ENCODE data around the gene FAN1.
A peak's percentile ranks its signal among the peaks of the same experiment; 100 is the strongest.

The FAN1 gene

DNA sequence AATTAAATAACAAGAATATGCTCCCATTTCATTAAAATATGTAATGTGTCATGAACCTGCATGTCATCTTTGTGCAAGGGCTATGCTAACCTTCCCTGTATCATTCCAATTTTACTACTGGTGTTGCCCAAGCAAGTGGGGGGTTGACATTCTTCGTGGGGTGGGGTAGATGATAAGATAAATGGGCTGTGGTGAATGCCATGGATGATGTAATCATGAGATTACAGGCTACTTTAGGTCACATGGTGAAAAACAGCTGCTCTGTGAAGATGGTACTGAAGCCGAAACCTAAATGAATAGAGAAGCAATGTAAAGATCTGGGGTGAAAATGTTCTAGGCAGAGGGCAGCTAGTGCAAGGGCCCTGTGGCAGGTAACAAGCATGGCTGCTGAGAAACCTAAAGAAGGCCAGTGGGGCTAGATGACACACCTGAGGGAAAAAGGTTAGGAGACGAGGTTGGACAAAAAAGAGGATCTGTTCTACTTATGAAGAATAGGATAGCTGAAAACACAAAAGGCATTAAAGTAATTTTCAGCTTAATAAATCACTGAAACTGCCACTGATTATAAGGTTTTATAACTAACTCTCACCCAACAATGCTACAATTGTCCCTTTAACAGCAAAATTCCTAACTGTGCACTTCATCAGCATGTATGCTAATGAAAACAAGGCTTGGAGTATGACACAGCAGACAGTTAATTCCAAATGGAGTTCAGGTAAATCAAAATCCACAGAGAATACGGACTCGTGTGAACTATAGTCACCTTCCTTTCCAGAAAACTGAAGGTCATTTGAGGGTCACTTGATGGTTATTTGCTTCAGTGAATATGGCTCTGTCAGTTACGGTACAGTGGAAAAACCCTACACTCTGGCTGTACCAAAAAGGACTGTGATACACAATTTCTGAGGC lies 52.8 kb downstream of the FAN1 start:
- DNase-seq (ENCODE audit: low read depth): no peak

- no peak for DNase-seq (ENCODE audit: low read depth)
Measured at GRCh38 chr15:30958219-30958618, 54.5 kb downstream of the FAN1 start.

DNA sequence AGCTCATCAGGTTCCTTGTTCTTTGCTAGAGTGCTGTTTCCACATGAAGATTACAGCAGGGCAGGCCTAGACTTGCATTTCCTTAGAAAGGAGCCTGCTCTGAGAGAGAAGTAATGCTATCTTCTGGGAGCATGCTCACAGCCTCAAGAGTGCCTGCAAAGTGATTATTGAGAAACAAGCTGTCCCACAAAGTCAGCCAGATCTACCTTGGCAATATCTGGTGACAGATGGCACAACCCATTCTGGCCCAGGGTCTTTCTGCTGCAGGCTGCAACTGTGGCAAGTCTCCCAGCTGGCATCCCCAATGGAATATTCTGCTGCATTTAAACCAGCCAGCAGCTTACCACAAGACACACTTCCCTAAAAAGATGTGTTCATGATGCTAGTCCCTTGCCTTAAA lies 58.4 kb downstream of the FAN1 start:
- no peak for DNase-seq (ENCODE audit: low read depth)

DNA sequence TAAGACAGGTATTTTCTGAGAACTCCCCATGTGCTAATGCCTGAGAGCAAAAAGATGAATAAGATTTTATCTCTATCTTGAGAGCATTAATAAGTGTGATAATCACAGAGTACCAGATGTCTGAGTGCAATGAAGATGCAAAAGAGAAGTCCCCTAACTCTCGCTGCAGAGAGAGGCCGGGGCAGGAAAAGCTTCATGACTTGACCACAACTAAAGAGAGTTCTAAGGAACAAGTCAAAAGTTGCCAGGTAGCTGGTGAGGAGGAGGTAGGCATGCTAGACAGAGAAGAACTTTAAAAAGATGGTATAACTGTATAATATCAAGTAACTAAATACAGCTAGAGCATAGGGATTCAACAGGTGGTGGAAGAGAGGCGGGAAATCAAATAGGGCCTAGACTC lies 58.9 kb downstream of the FAN1 start:
- DNase-seq (ENCODE audit: low read depth): no peak

DNA sequence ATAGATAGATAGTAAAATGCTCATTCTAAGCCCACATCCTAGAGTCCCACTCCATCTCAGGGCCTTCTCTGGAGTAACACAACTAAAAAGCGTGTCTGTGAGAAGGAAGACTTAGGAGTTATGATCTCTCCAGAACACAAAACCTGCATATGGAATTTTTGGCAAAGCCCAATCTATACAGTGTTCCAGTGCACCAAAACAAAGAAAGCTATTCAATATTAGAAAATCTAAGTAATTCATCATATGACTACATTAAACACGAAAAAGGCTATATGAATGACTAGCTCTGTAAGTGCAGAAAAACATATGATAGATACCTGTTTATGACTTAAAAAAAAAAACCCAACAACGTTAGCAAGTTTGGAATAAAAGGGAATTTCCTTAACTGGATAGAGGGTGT lies 60.0 kb downstream of the FAN1 start:
- no peak for DNase-seq (ENCODE audit: low read depth)

GRCh38 chr15:30969724-30970123 lies 66.0 kb downstream of the FAN1 start:
- DNase-seq (ENCODE audit: low read depth): no peak

DNA sequence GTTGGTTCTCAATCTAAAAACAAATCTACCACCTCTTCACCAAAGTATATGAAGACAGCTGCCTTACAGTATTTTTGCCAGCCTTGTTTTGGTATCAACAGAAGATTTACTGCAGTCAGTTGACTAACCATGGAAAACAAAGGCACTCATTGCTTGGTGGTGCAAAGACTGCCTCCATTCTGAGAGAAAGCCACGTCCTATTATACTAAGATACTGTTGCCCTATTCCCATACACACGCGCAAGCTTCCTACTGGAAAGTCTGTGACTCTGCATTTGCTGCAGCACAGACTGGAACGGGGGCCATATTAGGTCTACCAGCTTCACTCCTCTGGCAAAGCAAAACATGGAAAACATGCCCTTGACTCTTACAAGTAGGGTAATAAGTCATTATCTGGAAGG lies 69.7 kb downstream of the FAN1 start:
- DNase-seq (ENCODE audit: low read depth): no peak

GRCh38 chr15:30974112-30974511 lies 70.4 kb downstream of the FAN1 start:
- no peak for DNase-seq (ENCODE audit: low read depth)

DNA sequence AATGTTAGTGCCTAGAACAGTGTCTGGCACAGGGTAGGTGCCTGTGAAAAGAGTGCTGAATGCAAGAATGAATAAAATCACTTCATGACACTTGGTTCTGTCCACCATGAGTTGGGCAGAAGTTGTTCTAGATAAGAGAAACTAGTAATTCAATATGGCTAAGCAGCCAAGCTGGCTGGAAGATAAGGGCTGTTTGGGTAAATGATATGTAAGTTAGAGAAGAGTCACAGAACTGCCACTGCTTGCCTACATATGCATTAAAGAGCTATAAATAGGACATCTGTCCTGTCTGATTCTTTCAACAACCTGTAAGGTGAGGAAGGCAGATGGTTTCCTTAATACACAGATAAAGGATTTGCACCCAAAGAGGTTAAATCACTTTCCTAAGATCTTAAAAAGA lies 74.6 kb downstream of the FAN1 start:
- DNase-seq (ENCODE audit: low read depth): no peak

DNA sequence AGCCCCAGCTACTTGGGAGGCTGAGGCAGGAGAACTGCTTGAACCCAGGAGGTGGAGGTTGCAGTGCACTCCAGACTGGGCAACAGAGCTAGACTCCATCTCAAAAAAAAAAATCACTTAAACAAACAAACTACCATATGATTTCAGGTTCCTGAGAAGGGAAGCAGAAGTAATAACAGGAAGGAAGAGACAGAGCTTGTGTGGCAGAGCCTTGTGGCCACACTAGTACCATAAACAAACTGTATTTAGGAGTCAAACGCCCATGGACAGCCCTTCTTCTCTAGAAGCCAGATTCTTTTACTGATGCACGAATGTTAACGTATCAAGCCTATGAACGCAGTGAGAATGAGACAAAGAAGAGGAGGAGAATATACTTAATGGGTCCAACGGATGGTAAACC lies 75.7 kb downstream of the FAN1 start:
- no peak for DNase-seq (ENCODE audit: low read depth)

DNA sequence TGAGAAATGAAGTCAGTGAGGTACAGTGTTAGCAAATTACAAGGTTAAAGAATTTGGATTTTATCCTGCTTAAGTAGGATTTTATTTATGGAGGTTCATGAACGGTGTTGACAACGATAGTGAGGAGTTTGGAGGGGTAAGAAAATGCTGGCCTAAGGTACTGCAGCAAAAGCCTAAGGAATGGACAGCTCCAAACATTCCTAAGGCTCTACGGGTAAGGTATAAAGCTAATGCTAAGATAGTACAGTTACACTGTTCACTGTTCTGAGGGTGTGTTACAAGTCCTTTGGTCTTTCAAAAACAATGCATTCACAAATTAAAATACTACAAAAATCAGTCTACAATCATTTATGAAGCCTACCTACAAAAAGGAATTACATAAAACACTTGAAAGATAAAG lies 80.4 kb downstream of the FAN1 start:
- no peak for DNase-seq (ENCODE audit: low read depth)

GRCh38 chr15:30984542-30984941 lies 80.8 kb downstream of the FAN1 start:
- no peak for DNase-seq (ENCODE audit: low read depth)

DNA sequence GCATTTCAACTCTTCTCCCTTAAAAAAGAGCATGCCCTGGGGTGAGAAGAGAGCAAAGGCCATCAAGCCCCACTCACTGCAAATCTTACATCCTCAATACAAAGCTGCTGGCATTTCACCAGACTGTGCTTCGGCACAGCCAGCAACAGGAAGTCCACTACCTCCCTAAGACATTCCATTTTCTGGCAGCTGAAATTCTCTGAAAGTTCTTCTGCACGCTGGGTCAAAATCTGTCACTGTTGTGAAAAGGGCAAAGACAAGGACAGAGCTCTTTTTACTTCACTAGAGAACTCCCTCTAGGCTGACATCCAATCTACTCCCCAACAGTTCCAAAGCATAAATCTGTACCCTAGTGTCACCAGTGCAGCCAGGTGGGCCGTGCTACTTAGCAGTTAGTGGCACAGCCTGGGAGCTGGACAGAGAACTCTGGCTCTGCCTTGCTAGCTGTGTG lies 81.4 kb downstream of the FAN1 start:
- no peak for DNase-seq (ENCODE audit: low read depth)

DNA sequence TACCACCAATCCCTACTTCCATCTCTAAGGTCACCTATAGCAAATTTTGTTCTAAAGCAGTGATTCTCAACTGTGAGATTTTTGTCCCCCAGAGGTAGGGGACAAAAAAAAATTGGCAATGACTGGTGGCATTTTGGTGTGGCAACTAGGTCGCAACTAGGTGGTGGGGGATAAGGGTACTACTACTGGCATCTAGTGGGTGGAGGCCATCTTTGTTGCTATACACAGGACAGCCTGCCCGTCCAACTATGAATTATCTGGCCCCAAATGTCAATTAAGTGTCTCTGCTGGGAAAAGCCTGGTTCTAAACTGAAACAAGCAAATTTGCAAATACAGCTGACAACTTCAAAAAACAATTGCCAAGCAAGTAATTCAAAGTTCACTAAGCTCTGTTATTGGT lies 86.3 kb downstream of the FAN1 start:
- no peak for DNase-seq (ENCODE audit: low read depth)

- DNase-seq (ENCODE audit: low read depth): no peak
Measured at GRCh38 chr15:30990446-30991254, 86.9 kb downstream of the FAN1 start.

DNA sequence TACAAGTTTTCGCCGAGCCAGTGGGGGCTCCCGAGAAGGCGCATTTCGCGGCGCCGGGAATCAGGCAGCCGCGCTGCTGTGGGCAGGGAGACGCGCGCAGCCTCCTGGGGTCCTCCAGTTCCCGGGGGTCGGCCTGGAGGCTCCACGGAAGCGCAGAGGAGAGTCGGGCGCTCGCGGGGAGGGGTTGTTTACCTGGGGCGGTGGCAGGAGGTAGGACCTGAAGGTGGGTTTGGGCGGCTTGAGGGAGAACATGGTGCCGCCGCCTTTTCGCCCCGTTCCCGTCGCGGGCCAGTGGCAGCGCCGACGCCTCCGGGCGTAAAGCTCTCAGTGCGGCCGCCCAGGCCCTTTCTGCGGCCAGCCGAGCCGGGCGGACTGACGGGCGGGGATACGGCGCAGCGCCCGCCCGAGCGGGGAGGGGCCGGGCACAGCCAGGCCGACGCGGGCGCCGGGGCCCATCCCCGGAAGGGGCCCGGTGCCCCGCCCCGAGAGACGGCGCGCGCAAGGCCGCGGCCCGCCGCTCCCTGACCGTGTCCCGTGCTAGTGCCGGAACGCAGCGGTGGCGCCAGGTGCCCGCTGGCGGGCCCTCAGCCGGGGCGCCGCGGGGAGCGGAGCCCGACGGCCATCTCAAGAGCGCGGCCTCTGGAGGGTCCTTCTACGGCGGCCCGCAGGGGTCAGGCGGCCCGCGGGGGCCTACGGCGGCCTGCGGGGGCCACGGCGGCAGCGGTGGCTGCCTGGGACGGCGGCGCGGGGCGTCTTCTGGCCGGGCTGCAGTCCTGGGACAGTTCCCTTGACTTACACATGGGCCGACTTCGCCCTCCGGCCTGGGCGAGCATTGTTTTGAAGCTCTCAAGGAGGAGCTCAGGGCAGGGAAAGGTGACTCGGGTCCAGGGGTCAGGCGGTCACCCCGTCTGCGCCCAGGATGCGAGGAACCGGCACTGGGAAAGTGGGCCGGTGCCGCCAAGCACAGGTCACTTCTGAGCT lies 87.8 kb downstream of the FAN1 start, which contains the start of gene MTMR10:
Gene MTMR10, minus strand, starts transcription at position 374 of the 981 bp plus-strand sequence. Its CDS starts 122 bp downstream, at position 252.
- DNase-seq (ENCODE audit: low read depth): peak; percentile 52

GRCh38 chr15:30992249-30992864 lies 88.6 kb downstream of the FAN1 start:
- DNase-seq (ENCODE audit: low read depth): no peak
